ENCODE measurements around the gene LHX4. TPM values are rescaled to one million over a fixed set of nuclear protein-coding genes. Genes with fewer than 3 reads are reported as not detected.

Gene LHX4
- total and polyA plus RNA-seq, 9 of the 15 experiments (the other 6 are each of a cell fraction or from before 2014, with no cell fraction given), result 0.01 to 0.11 (median 0.07) TPM; not detected in 5

- FAIRE-seq, result no peak
- in situ Hi-C loops (cut with MboI), result no loop called here
Measured at GRCh38 chr1:180198196-180198595, 31.9 kb upstream of the LHX4 start.

More at GRCh38 chr1:180198196-180198595, 31.9 kb upstream of the LHX4 start:
- H3K4me1 ChIP-seq (replicated peaks in 1 of 2; ENCODE audit: control insufficient read depth in 2 of 2, insufficient read depth in 2 of 2, low read length in 2 of 2), result peaks cover 0 to 34% of the 10 kb centered on the region in 2 experiments; a peak in 2 of 5 replicates
- TF ChIP-seq RBFOX2 (IDR thresholded peaks at IDR 0.05; ENCODE audit: low read depth, low read length), result no peak
- TF ChIP-seq CREM (IDR thresholded peaks at IDR 0.05; ENCODE audit: low read depth), result no peak
- TF ChIP-seq REST (IDR thresholded peaks at IDR 0.05; ENCODE audit: borderline replicate concordance), result no peak
- no peak for TF ChIP-seq REST (CRISPR knock-in tag; IDR thresholded peaks at IDR 0.05; ENCODE audit: low read depth)
- no peak for TF ChIP-seq EWSR1 (IDR thresholded peaks at IDR 0.05; ENCODE audit: borderline replicate concordance, low read depth, partially characterized antibody)
- no peak for TF ChIP-seq ZNF133 (CRISPR knock-in tag; IDR thresholded peaks at IDR 0.05)
- TF ChIP-seq FOXK2 (conservative IDR thresholded peaks at IDR 0.05 in 1 of 2, IDR thresholded peaks at IDR 0.05 in 1 of 2; ENCODE audit: low read depth in 2 of 2), result no peak
- TF ChIP-seq MXI1 (IDR thresholded peaks at IDR 0.05; ENCODE audit: low read depth, low read length), result no peak
- TF ChIP-seq TBL1XR1 (IDR thresholded peaks at IDR 0.05; ENCODE audit: low read length in 2 of 2), result no peak
- no peak for TF ChIP-seq NR2C2 (CRISPR knock-in tag; IDR thresholded peaks at IDR 0.05)
- TF ChIP-seq NR2C2 (tag; IDR thresholded peaks at IDR 0.05), result no peak
- no peak for TF ChIP-seq ZNF77 (CRISPR knock-in tag; IDR thresholded peaks at IDR 0.05)
- TF ChIP-seq ZNF316 (IDR thresholded peaks at IDR 0.05), result no peak
- no peak for TF ChIP-seq HMGN3 (IDR thresholded peaks at IDR 0.05; ENCODE audit: borderline replicate concordance, extremely low read depth, insufficient read length, low read depth, low read length)
- no peak for TF ChIP-seq CBFA2T2 (conservative IDR thresholded peaks at IDR 0.05)
- no peaks in the 10 kb centered on the region for H3K79me2 ChIP-seq (ENCODE audit: control insufficient read depth, insufficient read depth, low read length)
- no TSS peak for BruUV-seq (replicated peaks)
- H3K36me3 ChIP-seq (ENCODE audit: control insufficient read depth, insufficient read depth, low read length), result no peaks in the 10 kb centered on the region
- ChIA-PET POLR2A (interaction anchor here (1.3 kb wide), 1 partner anchor 17 kb away, joined by 3 read pairs; no protein-coding TSS in a partner anchor), CTCF (ENCODE audit: low intra/inter-chr PET ratio) (no interaction called here)
- DNase-seq (ENCODE audit: extremely low read depth in 1 of 4, low spot score in 3 of 4) (no peak), ATAC-seq (peak; percentile 7; the same call in 1 of the 3 replicates)
- no peak overlapping the region for H3K4me3 ChIP-seq
- H3K27ac ChIP-seq (ENCODE audit: extremely low read depth, low read depth, low read length), result no peak overlapping the region
- H3K27me3 ChIP-seq (ENCODE audit: control insufficient read depth in 2 of 2, insufficient read depth in 2 of 2, low read length in 2 of 2), result no peaks in the 10 kb centered on the region
- no peaks in the 10 kb centered on the region for H3K9me3 ChIP-seq (replicated peaks; ENCODE audit: control insufficient read depth, insufficient read depth, low read depth, low read length)
- H4K20me1 ChIP-seq (replicated peaks; ENCODE audit: control insufficient read depth, insufficient read depth, low read length), result no peaks in the 10 kb centered on the region; the same call in 1 of the 2 replicates
- intact Hi-C loops (cut with micrococcal nuclease), result no loop called here
- WGBS (ENCODE audit: insufficient coverage, low coverage, missing lambda C conversion rate), result 19% methylated on average over 4 of the region's 4 CpGs
- no peak overlapping the region for H2AFZ ChIP-seq (ENCODE audit: low read depth, low read length)
- peak overlapping the region in 1 of 2 experiments; percentile 54; a peak in 2 of 4 replicates for H3K9ac ChIP-seq (ENCODE audit: insufficient read depth in 1 of 2, low read depth in 2 of 2, low read length in 2 of 2)
- H3K4me2 ChIP-seq (ENCODE audit: insufficient read depth, low read length), result no peak overlapping the region
- H3K9me1 ChIP-seq (ENCODE audit: control insufficient read depth, insufficient read depth, low read length), result no peaks in the 10 kb centered on the region

All from K562 (cell line).